BJ (cell line): Measurements from ENCODE around the gene KAT6B. TPM values are rescaled to one million over a fixed set of nuclear protein-coding genes. Genes with fewer than 3 reads are reported as not detected.

Source experiments
- CTCF ChIA-PET: fragments of 350-600 bp; formaldehyde crosslinking; extraction: SDS; loops from one replicate; lab custom pipeline; 2021; ENCODE audit warnings: antibody characterized with exemption, inconsistent platforms; lab: Yijun Ruan, JAX
- POLR2A ChIA-PET: fragments of 300-600 bp; sonication (Branson Sonifier 250); formaldehyde crosslinking; extraction: SDS; loops from one replicate; lab custom pipeline; 2021; ENCODE audit warnings: antibody characterized with exemption; lab: Charles Lee
- DNase-seq: peaks from one replicate; pipeline ENCODE4 v3.0.0-alpha.2; 2011; ENCODE audit warnings: low read depth
- H3K27me3 ChIP-seq: 2 replicates; pipeline ENCODE4 v1.6.0; 2011; ENCODE audit warnings: low read length; ENCODE audit not compliant: control insufficient read depth, insufficient read depth
- H3K36me3 ChIP-seq: 2 replicates; pipeline ENCODE4 v1.5.1; 2011; ENCODE audit warnings: low read length; ENCODE audit not compliant: control insufficient read depth, insufficient read depth
- H3K4me3 ChIP-seq: 2 replicates; pipeline ENCODE4 v1.5.1; 2011; ENCODE audit warnings: low read depth, mild to moderate bottlenecking, control low read depth, low read length
- polyA plus RNA-seq: library from polyadenylated mRNA; depleted of rRNA; stranded (reverse); fragments of >200 nt; gene quantifications from 2 replicates; pipeline ENCODE4 v1.2.3, GENCODE V29; 2011
- TF ChIP-seq, protein P1 (sequence below): IDR thresholded peaks from 2 replicates; pipeline ENCODE4 v1.5.1; 2011; ENCODE audit warnings: low read depth, mild to moderate bottlenecking, control low read depth, inconsistent platforms, low read length, moderate library complexity; ENCODE audit not compliant: insufficient read depth

KAT6B gene
- polyA plus RNA-seq, 1 experiment: 5.1 TPM

GRCh38 chr10:74814797-74815196 lies 11.6 kb upstream of the KAT6B start:
- CTCF ChIA-PET: no interaction called here
- TF ChIP-seq, protein P1, sequence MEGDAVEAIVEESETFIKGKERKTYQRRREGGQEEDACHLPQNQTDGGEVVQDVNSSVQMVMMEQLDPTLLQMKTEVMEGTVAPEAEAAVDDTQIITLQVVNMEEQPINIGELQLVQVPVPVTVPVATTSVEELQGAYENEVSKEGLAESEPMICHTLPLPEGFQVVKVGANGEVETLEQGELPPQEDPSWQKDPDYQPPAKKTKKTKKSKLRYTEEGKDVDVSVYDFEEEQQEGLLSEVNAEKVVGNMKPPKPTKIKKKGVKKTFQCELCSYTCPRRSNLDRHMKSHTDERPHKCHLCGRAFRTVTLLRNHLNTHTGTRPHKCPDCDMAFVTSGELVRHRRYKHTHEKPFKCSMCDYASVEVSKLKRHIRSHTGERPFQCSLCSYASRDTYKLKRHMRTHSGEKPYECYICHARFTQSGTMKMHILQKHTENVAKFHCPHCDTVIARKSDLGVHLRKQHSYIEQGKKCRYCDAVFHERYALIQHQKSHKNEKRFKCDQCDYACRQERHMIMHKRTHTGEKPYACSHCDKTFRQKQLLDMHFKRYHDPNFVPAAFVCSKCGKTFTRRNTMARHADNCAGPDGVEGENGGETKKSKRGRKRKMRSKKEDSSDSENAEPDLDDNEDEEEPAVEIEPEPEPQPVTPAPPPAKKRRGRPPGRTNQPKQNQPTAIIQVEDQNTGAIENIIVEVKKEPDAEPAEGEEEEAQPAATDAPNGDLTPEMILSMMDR: no peak
- POLR2A ChIA-PET: no interaction called here

GRCh38 chr10:74816824-74817498 lies 9.4 kb upstream of the KAT6B start:
- Histone ChIP-seq H3K36me3 (no peaks in the 10 kb centered on the region), H3K27me3 (no peaks in the 10 kb centered on the region), H3K4me3 (no peak overlapping the region)
- ChIA-PET CTCF (no interaction called here), POLR2A (no interaction called here)
- no peak for DNase-seq
- TF ChIP-seq, protein P1: no peak

More at GRCh38 chr10:74814797-74815196, 11.6 kb upstream of the KAT6B start:
- DNase-seq: no peak
- no peak overlapping the region for H3K4me3 ChIP-seq
- H3K27me3 ChIP-seq: no peaks in the 10 kb centered on the region
- no peaks in the 10 kb centered on the region for H3K36me3 ChIP-seq

DNA sequence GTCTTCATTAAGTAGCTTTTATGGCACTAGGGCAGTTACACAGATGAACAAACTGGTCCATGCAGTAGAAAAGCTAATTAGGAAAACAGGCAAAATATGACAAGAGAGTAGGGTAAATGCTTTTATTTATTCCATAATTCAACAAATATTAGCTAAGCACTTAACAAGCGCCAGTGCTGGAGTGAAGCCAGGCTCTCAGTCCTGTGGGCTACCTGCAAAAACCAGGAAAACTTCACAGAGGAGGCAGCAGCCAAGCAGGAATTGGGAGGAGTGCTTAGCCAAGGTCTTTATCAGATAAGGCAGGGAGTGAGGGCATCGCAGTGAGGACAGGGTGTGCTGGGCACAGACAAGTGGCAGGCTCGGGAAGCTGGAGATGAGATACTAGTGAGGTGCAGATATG lies 4.9 kb upstream of the KAT6B start:
- no peaks in the 10 kb centered on the region for H3K36me3 ChIP-seq
- TF ChIP-seq, protein P1: no peak
- no peak overlapping the region for H3K4me3 ChIP-seq
- POLR2A ChIA-PET: no interaction called here
- CTCF ChIA-PET: interaction anchor here (1.2 to 1.3 kb wide), 2 partner anchors 9 to 67 kb away, joined by 3 to 4 read pairs; no protein-coding TSS in a partner anchor
- no peaks in the 10 kb centered on the region for H3K27me3 ChIP-seq
- DNase-seq: no peak

GRCh38 chr10:74822101-74822500 lies 4.3 kb upstream of the KAT6B start:
- POLR2A ChIA-PET: no interaction called here
- no peaks in the 10 kb centered on the region for H3K27me3 ChIP-seq
- no peak for DNase-seq
- TF ChIP-seq, protein P1: no peak
- CTCF ChIA-PET: interaction anchor here (0.6 to 1.2 kb wide), 3 partner anchors 10 to 412 kb away, joined by 3 read pairs; no protein-coding TSS in a partner anchor
- H3K4me3 ChIP-seq: no peak overlapping the region
- H3K36me3 ChIP-seq: no peaks in the 10 kb centered on the region

GRCh38 chr10:74822521-74823089 lies 3.8 kb upstream of the KAT6B start:
- Histone ChIP-seq H3K27me3 (no peaks in the 10 kb centered on the region), H3K4me3 (no peak overlapping the region), H3K36me3 (no peaks in the 10 kb centered on the region)
- POLR2A ChIA-PET: no interaction called here
- DNase-seq: no peak
- TF ChIP-seq, protein P1: no peak
- CTCF ChIA-PET: interaction anchor here (0.6 to 1.2 kb wide), 3 partner anchors 9 to 412 kb away, joined by 3 read pairs; no protein-coding TSS in a partner anchor
